ENCODE data around the gene CACNA1G.

DNA sequence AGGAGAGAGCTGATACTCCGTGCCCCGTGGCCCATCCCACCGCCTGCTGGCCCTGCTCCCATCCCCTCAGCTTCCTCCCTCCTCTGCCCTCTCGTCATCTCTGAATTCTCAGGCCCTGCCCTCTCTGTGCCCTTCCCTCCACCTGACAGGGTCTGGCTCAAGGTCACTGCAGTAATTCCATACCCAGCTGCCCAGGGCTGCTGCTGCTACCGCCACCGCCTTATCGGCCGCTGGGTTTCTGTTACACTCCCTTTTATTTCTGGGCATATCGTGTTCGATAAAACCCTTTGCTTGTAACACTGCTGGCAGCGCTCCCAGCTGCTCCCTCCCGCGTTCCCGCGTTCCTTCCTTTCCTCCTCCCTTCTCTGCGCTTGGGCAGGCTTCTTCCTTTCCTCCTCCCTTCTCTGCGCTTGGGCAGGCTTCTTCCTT, 26.8 kb upstream of the CACNA1G start:
- TF ChIP-seq EZH2 (IDR thresholded peaks at IDR 0.05; ENCODE audit: borderline replicate concordance, insufficient read depth, low read length, poor library complexity, severe bottlenecking) (no peak), EP300 (conservative IDR thresholded peaks at IDR 0.05; ENCODE audit: poor library complexity, severe bottlenecking) (no peak), TAF1 (IDR thresholded peaks at IDR 0.05; ENCODE audit: low read depth) (no peak)
- TF ChIP-seq, protein P1, sequence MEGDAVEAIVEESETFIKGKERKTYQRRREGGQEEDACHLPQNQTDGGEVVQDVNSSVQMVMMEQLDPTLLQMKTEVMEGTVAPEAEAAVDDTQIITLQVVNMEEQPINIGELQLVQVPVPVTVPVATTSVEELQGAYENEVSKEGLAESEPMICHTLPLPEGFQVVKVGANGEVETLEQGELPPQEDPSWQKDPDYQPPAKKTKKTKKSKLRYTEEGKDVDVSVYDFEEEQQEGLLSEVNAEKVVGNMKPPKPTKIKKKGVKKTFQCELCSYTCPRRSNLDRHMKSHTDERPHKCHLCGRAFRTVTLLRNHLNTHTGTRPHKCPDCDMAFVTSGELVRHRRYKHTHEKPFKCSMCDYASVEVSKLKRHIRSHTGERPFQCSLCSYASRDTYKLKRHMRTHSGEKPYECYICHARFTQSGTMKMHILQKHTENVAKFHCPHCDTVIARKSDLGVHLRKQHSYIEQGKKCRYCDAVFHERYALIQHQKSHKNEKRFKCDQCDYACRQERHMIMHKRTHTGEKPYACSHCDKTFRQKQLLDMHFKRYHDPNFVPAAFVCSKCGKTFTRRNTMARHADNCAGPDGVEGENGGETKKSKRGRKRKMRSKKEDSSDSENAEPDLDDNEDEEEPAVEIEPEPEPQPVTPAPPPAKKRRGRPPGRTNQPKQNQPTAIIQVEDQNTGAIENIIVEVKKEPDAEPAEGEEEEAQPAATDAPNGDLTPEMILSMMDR (IDR thresholded peaks at IDR 0.05; ENCODE audit: poor library complexity, severe bottlenecking): no peak

Measured in neural cell (in vitro differentiated cells).